ENCODE measurements around the gene RBM12.

RBM12 gene

GRCh38 chr20:35632539-35633115 lies 32.1 kb downstream of the RBM12 start:
- Histone ChIP-seq H3K27me3 (ENCODE audit: insufficient read depth, low read length) (no peaks in the 10 kb centered on the region), H4K20me1 (ENCODE audit: insufficient read depth, low read length) (no peaks in the 10 kb centered on the region), H3K4me3 (ENCODE audit: low read depth, low read length, poor library complexity, severe bottlenecking) (no peak overlapping the region), H3K9me3 (ENCODE audit: low read length) (no peaks in the 10 kb centered on the region), H3K9me2 (ENCODE audit: low read depth, low read length) (no peaks in the 10 kb centered on the region), H3K9ac (ENCODE audit: low read length) (no peak overlapping the region), H3K36me3 (ENCODE audit: insufficient read depth, low read length) (peaks cover 49% of the 10 kb centered on the region), H3F3A (ENCODE audit: insufficient read depth, low read length) (no peaks in the 10 kb centered on the region), H2AFZ (ENCODE audit: low read length) (no peak overlapping the region), H3K79me2 (ENCODE audit: insufficient read depth, low read length) (peaks cover 8% of the 10 kb centered on the region; the same call in 1 of the 2 replicates), H3K4me1 (ENCODE audit: insufficient read depth, low read length, severe bottlenecking) (no peaks in the 10 kb centered on the region), H3K4me2 (ENCODE audit: low read length) (no peak overlapping the region), H3K27ac (ENCODE audit: low read depth, low read length, poor library complexity, severe bottlenecking) (no peak overlapping the region)
- no peak for TF ChIP-seq EZH2 (IDR thresholded peaks at IDR 0.05; ENCODE audit: borderline replicate concordance, low read length)
- TF ChIP-seq, protein P1, sequence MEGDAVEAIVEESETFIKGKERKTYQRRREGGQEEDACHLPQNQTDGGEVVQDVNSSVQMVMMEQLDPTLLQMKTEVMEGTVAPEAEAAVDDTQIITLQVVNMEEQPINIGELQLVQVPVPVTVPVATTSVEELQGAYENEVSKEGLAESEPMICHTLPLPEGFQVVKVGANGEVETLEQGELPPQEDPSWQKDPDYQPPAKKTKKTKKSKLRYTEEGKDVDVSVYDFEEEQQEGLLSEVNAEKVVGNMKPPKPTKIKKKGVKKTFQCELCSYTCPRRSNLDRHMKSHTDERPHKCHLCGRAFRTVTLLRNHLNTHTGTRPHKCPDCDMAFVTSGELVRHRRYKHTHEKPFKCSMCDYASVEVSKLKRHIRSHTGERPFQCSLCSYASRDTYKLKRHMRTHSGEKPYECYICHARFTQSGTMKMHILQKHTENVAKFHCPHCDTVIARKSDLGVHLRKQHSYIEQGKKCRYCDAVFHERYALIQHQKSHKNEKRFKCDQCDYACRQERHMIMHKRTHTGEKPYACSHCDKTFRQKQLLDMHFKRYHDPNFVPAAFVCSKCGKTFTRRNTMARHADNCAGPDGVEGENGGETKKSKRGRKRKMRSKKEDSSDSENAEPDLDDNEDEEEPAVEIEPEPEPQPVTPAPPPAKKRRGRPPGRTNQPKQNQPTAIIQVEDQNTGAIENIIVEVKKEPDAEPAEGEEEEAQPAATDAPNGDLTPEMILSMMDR (IDR thresholded peaks at IDR 0.05; ENCODE audit: low read length) = no peak

GRCh38 chr20:35630636-35631035 lies 34.1 kb downstream of the RBM12 start:
- peaks cover 69% of the 10 kb centered on the region for H3K36me3 ChIP-seq (ENCODE audit: insufficient read depth, low read length)
- TF ChIP-seq EZH2 (IDR thresholded peaks at IDR 0.05; ENCODE audit: borderline replicate concordance, low read length) = no peak
- TF ChIP-seq, protein P1 (IDR thresholded peaks at IDR 0.05; ENCODE audit: low read length) = no peak
- no peaks in the 10 kb centered on the region for H3K9me3 ChIP-seq (ENCODE audit: low read length)

GRCh38 chr20:35629427-35630145 lies 35.1 kb downstream of the RBM12 start:
- no peak overlapping the region for H3K4me3 ChIP-seq (ENCODE audit: low read depth, low read length, poor library complexity, severe bottlenecking)
- no peaks in the 10 kb centered on the region for H3K9me2 ChIP-seq (ENCODE audit: low read depth, low read length)

More at GRCh38 chr20:35630636-35631035, 34.1 kb downstream of the RBM12 start:
- H2AFZ ChIP-seq (ENCODE audit: low read length) = no peak overlapping the region
- H3K79me2 ChIP-seq (ENCODE audit: insufficient read depth, low read length) = no peaks in the 10 kb centered on the region
- no peaks in the 10 kb centered on the region for H3K9me2 ChIP-seq (ENCODE audit: low read depth, low read length)
- H4K20me1 ChIP-seq (ENCODE audit: insufficient read depth, low read length) = no peaks in the 10 kb centered on the region
- no peaks in the 10 kb centered on the region for H3K27me3 ChIP-seq (ENCODE audit: insufficient read depth, low read length)
- no peak overlapping the region for H3K4me3 ChIP-seq (ENCODE audit: low read depth, low read length, poor library complexity, severe bottlenecking)
- H3F3A ChIP-seq (ENCODE audit: insufficient read depth, low read length) = no peaks in the 10 kb centered on the region
- H3K27ac ChIP-seq (ENCODE audit: low read depth, low read length, poor library complexity, severe bottlenecking) = no peak overlapping the region
- no peak overlapping the region for H3K4me2 ChIP-seq (ENCODE audit: low read length)
- H3K9ac ChIP-seq (ENCODE audit: low read length) = no peak overlapping the region
- H3K4me1 ChIP-seq (ENCODE audit: insufficient read depth, low read length, severe bottlenecking) = no peaks in the 10 kb centered on the region

More at GRCh38 chr20:35629427-35630145, 35.1 kb downstream of the RBM12 start:
- Histone ChIP-seq H3F3A (ENCODE audit: insufficient read depth, low read length) (no peaks in the 10 kb centered on the region), H3K9me3 (ENCODE audit: low read length) (no peaks in the 10 kb centered on the region), H3K36me3 (ENCODE audit: insufficient read depth, low read length) (peaks cover 79% of the 10 kb centered on the region), H4K20me1 (ENCODE audit: insufficient read depth, low read length) (no peaks in the 10 kb centered on the region), H3K9ac (ENCODE audit: low read length) (no peak overlapping the region), H3K4me1 (ENCODE audit: insufficient read depth, low read length, severe bottlenecking) (no peaks in the 10 kb centered on the region), H2AFZ (ENCODE audit: low read length) (no peak overlapping the region), H3K27me3 (ENCODE audit: insufficient read depth, low read length) (no peaks in the 10 kb centered on the region), H3K79me2 (ENCODE audit: insufficient read depth, low read length) (no peaks in the 10 kb centered on the region), H3K27ac (ENCODE audit: low read depth, low read length, poor library complexity, severe bottlenecking) (no peak overlapping the region), H3K4me2 (ENCODE audit: low read length) (no peak overlapping the region)
- TF ChIP-seq EZH2 (IDR thresholded peaks at IDR 0.05; ENCODE audit: borderline replicate concordance, low read length) = no peak
- TF ChIP-seq, protein P1 (IDR thresholded peaks at IDR 0.05; ENCODE audit: low read length) = no peak
